Right lung (tissue), 5 donors: ENCODE results near the gene MRPS35. TPM values are rescaled to one million over a fixed set of nuclear protein-coding genes. Genes with fewer than 3 reads are reported as not detected.
"Not testable (repeated sequence)": the region's sequence is repeated elsewhere in the genome, so short reads cannot be mapped to it uniquely, and the experiment has no call there.

ENCODE experiments used
- DNase-seq, 2 donors: peaks; one replicate each; pipeline ENCODE4 v3.0.0-alpha.2; 2013
- polyA plus RNA-seq, 5 donors: library from polyadenylated mRNA; unstranded; fragments of 120-200 nt; gene quantifications; one replicate each; pipeline versions ENCODE4 v1.2.1 to v1.2.3, GENCODE V29; 2013; ENCODE audit warnings: inconsistent platforms in 1 of 5, low replicate concordance in 1 of 5; ENCODE audit not compliant: insufficient read length in 5 of 5, insufficient read depth in 1 of 5

MRPS35 gene
- polyA plus RNA-seq, 5 donors: 49.0 to 65.7 (median 54.8) TPM

DNA sequence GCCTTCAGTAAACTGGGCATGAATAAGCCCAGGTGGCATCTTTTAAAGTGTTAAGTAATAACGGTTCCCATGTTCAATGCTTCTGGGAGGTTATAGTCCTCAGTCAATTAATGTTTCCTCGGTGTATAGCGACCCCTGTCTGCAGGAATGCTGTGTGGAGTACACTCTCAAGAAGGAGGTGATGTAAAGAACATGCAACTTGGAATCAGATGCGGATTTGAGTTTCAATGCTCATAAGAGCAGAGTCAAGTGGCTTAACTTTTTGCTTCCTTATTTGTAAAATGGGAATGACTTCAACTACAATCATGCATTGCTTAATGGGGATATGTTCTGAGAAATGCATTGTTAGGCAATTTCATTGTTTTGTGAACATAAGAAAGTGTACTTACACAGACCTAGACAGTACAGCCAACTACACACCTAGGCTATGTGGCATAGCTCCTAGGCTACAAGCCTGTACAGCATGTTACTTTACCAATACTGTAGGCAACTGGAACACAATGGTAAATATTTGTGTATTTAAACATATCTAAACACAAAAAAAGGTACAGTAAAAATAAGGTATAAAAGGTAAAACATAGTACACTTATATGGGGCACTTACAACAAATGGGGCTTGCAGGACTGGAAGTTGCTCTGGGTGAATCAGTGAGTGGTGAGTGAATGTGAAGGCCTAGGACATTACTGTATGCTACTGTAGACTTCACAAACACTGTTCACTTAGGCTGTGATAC lies 6.7 kb upstream of the MRPS35 start:
- DNase-seq: peak; percentile 44 to 56

DNA sequence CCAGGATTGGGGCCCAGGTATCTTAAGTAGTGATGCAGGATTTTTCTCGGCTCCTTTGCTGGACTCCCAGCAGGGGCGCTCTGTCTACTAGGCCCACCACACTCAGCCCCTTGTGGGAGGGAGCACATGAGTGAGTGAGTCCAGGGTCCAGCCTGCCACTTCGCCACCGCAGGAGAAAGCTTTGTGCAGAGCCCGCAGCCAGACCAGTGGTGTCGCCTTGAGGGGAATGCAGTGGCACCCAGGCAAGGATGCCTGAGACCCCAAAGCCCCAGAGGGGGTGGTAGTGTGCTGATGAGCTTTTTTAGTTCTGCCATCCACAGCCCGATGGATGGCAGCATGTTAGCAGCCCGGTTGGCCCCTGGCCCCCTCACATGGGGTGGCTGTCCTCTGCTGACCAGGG lies 5.4 kb upstream of the MRPS35 start:
- no peak for DNase-seq

DNA sequence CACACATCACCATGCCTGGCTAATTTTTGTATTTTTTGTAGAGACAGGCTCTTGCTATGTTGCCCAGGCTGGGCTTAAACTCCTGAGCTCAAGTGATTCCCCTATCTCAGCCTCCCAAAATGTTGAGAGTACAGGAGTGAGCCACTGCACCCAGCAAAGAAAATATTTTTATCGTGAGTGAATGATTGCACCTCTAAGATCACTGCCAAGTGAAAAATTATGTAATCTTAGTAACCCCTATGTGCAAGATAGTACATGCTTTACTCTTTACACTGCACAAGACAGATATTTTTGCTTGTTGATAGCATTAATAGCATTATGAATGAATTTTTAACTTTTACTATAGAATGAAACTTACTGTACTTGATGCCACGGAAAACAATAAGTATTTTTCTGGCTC lies 3.4 kb upstream of the MRPS35 start:
- DNase-seq: no peak

GRCh38 chr12:27709212-27709931 lies 1.3 kb upstream of the MRPS35 start:
- no peak for DNase-seq

GRCh38 chr12:27709932-27710591 lies 570 bp upstream of the MRPS35 start:
- no peak for DNase-seq

GRCh38 chr12:27711317-27711682 lies 668 bp downstream of the MRPS35 start:
- no peak for DNase-seq

DNA sequence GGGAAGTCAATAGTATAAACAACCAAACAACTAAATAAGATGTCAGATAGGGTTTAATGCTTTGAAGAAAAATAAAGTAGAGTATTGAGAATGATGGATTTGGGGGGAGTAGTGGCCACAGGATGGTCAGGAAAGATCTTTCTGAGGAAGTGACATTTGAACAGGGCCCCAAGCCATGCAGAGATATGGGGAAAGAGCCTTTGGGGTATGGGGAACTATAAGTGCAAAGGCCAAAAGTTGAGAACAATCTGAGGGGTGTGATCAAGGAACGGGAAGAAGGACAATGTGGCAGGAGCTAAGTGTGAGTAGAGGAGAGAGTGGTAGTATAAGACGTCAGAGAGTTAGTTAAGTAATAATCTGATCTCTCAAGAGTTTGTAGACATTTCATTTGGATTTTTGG lies 1.3 kb downstream of the MRPS35 start:
- no peak for DNase-seq

DNA sequence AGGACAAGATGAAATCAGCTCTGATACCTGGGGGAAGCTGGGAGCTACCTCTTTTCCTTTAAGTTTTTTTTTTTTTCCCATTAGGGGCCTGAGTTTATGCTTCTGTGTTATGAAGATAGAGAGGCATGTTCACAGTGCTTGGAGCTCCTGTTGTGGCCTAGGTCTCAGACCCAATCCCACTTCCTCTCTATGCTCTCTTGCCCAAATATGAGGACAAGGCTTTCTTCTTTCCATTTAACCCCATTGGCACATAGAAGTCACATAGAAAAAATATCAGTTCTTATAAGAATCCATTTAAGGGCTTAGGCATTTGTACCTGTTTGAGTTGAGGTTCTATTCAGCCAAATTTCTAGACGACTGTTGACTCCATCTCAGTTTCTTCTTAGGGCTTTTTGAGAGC lies 12.6 kb downstream of the MRPS35 start:
- DNase-seq: no peak

DNA sequence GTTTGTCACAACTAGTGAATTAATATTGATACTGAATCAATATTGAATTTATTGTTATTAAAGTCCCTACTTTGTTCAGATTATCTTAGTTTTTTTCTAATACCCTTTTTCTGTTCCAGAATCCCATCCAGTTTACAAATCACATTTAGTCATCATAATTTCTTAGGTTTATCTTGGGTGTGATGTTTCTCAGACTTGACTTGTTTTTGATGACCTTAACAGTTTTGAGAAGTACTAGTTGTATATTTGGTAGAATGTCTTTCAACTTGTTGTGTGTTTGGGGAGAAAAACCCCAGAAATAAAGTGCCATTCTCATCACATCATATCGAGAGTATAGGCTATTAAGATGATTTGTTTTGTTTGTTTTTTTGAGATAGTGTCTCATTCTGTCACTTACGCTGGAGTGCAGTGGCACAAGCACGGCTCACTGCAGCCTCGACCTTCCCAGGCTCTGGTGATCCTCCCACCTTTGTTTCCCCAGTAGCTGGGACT lies 19.5 kb downstream of the MRPS35 start:
- no peak for DNase-seq

GRCh38 chr12:27732281-27732680 lies 21.6 kb downstream of the MRPS35 start:
- no peak for DNase-seq

DNA sequence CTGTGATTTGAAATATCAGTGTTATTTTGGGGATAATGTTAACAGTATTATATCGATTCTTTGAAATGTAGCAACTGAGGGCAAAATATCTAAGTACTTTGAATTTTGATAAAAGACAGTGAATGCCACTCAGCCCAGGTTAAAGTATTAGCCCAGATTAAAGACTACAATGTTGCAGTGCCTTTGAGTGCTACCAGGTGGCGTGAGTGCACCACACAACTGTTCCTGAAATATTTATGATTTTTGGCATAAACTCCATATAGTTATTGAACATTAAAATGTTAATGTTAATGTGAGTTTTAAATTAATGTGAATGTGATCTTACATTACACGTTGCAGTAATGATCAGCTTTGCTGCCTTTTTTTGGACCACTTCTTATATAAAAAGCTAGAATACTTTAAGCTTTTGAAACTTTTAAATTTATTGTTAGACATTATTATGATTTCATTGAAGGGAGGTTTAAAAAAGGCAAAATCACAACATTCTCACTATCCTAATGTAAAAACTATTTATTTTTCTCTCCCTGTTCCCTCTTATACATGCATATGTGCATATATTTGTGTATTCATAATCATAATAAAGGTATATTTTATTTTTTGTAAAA lies 22.5 kb downstream of the MRPS35 start:
- peak in 1 of 2 donors; percentile 23 for DNase-seq

DNA sequence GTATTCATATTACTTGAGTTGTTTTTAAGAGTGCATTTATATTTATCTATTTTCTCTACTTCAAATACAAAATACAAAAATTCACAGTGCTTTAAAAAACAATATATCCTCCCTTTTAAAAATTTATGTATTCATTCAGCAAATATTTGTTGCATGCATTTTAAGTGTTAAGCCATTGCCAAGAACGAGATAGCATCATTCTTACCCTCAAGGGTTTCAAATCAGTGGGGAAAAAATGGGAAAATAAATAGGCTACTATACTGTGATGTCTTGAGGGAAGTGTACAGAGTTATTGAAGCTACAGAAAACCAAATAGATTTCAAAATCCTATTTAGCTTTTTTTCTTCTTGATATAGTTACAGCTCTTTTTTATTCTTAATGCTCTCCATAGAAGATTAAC lies 23.2 kb downstream of the MRPS35 start:
- no peak for DNase-seq

DNA sequence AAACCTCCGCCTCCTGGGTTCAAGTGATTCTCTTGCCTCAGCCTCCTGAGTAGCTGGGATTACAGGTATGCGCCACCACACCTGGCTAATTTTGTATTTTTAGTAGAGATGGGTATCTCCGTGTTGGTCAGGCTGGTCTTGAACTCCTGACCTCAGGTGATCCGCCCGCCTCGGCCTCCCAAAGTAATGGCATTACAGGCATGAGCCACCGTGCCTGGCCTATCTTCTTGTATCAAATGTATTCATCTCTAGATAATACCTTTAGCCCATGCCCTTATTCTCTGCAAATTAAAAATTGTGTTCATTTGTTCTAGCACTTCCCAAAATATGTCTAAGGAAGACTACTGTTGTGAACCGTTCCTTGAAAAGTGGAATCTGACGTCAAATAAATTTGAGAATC lies 23.7 kb downstream of the MRPS35 start:
- not testable (repeated sequence) for DNase-seq

DNA sequence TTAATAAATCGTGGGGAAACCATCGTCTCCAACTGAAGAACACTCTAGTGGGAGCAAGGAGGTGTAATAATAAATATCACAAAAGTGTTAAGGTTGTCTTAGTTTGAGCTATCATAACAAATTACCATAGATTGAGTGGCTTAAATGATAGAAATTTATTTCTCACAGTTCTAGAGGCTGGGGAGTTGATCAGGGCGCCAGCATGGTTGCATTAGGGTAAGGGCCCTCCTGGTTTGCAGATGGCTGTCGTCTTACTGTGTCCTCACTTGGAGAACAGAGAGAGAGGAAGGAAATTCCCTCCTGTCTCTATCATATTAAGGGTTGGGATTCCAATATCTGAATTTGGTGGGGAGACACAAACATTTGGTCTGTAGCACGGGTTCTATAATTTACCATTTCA lies 33.0 kb downstream of the MRPS35 start:
- no peak for DNase-seq

- not testable (repeated sequence) for DNase-seq
Measured at GRCh38 chr12:27745734-27746133, 35.1 kb downstream of the MRPS35 start.

DNA sequence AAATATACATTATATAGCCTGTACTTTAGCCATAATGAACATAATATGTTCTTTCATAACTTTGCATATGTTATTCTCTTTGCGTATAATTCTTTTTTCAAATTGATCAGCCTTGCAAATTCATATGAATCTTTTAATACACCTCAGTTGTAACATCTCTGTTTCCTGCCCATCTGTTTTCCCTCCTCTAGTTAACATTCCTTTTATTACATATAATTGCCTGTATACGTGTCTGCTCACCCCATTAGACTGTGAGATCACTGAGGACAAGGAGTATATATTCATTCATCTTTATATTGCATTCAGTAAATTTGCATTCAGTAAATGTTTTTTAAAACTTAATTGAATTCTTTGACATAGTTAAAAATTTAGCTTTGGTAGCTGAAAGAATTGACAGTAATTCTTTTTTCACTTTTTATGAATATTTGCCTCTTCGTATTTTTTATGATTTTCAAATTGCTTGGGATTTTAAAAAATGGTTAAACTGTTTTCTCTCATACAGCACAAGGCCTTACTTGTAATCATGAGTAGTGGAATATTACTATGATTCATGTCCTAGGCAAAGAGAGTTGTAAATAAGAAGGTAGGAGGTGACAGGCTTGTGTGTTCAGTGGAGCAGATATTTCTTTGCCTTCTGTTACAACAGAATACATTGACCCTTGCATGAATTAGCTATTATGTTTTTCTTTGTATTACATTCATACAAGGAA lies 36.6 kb downstream of the MRPS35 start:
- no peak for DNase-seq

DNA sequence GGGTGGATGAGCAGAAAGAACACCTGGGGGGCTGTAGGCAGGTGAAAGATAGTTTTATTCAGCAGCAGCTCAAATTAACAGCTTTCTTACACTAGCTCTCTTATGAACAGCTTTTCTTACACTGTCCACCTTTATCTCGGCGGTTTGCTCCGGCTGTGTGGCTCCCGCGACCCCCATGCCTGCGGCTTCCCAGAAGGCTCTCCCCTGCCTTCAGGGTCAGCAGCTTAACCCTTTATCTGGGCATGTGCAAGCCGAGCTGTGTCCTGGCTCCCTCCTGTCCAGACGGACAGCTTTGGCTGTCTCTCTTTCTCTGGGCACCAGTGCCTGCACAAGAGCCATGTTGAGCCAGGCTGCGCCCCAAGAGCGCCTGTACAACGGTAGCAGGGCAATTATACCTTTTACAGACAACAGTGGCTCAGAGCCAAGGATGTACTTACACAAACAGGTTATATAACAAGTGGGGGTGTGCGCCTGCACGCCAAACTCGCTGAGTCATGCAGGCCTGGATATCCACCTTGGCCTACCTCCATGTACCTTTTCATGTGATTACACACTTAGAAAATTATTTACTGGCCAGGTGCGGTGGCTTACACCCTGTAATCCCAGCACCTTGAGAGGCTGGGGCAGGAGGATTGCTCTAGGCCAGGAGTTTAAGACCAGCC lies 40.9 kb downstream of the MRPS35 start:
- DNase-seq: no peak

- DNase-seq: no peak
Measured at GRCh38 chr12:27754795-27755194, 44.2 kb downstream of the MRPS35 start.

- DNase-seq: no peak
Measured at GRCh38 chr12:27756670-27757195, 46.1 kb downstream of the MRPS35 start.

DNA sequence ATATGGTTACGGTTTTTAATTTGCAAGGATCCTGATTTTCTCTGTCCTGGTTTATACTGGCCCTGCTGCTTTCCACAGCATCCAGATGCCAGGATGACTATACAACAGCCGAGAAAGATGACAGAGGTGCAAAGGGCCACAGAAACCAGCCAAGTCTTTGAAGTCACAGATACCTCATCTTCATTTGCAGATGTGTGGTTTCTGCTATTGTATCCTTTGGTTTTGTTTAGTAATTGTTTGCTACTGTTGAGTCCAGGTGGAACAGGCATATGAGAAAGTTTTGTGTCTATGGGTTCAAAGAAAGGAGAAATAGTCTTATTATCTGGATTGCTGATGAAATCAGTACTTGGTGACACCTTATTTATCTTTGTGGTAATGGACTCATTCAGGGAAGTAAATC lies 52.1 kb downstream of the MRPS35 start:
- DNase-seq: no peak

DNA sequence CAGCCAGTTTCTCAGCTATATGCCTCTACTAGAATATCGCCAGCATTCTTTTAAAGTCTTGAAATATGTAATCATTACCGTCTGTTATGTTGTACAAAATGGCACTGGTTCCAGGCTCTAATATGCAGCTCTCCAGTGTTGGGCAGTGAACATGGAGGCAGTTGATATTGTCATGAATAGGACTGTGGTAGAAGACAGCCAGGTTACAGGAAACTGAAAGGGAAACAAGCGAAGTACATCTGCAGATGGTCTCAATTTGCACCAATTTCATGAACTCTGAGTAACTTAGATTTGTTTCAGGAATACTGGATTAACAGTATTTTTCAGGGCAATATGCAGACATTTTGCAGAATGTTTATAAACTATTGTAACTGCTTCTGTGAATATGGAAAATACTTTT lies 56.0 kb downstream of the MRPS35 start:
- DNase-seq: no peak
